Upper lobe of left lung (tissue), 4 donors: Measurements from ENCODE around the gene RNF128.

Experiments used
- CTCF ChIP-seq, 6 experiments: fragments of 450-650 bp in 4 of 6; fragments of 200-600 bp in 2 of 6; sonication (generic) in 2 of 6; IDR thresholded peaks; one replicate each; pipeline ENCODE4 v1.5.1; 2016 to 2019; ENCODE audit warnings: antibody characterized with exemption in 6 of 6
- POLR2A ChIP-seq, 4 donors: fragments of 450-650 bp; IDR thresholded peaks; one replicate each; pipeline ENCODE4 v1.5.1; 2016 to 2017; ENCODE audit warnings: antibody characterized with exemption in 4 of 4, mild to moderate bottlenecking in 2 of 4
- POLR2AphosphoS5 ChIP-seq, 2 donors: sonication (generic); formaldehyde crosslinking; IDR thresholded peaks; one replicate each; pipeline ENCODE4 v1.5.1; 2017; ENCODE audit warnings: antibody characterized with exemption in 2 of 2

- TF ChIP-seq CTCF (IDR thresholded peaks at IDR 0.05) (no peak), POLR2A (IDR thresholded peaks at IDR 0.05) (no peak), POLR2AphosphoS5 (IDR thresholded peaks at IDR 0.05) (no peak)
Observed at GRCh38 chrX:106751407-106751806, 24.9 kb downstream of the RNF128 start.
